Thymus (tissue), 11 donors: ENCODE results near the gene ATF3. TPM values are rescaled to one million over a fixed set of nuclear protein-coding genes. Genes with fewer than 3 reads are reported as not detected.

Experiments used
- DNase-seq, 9 donors: peaks; one replicate each; pipeline ENCODE4 v3.0.0-alpha.2; 2013; ENCODE audit warnings: low spot score in 9 of 9, low read depth in 6 of 9, missing footprints in 1 of 9
- H3K27ac ChIP-seq, 2 donors: one replicate each; pipeline ENCODE4 v1.5.1; 2013; ENCODE audit warnings: control low read depth in 1 of 2, low read depth in 1 of 2, low read length in 1 of 2, mild to moderate bottlenecking in 1 of 2, moderate library complexity in 1 of 2
- H3K27me3 ChIP-seq, 2 donors: one replicate each; pipeline ENCODE4 v1.5.1; 2013; ENCODE audit warnings: low read length in 1 of 2; ENCODE audit not compliant: control insufficient read depth in 2 of 2, insufficient read depth in 1 of 2
- H3K36me3 ChIP-seq, 2 donors: one replicate each; pipeline ENCODE4 v1.5.1; 2013; ENCODE audit warnings: low read length in 1 of 2, mild to moderate bottlenecking in 1 of 2, moderate library complexity in 1 of 2; ENCODE audit not compliant: control insufficient read depth in 2 of 2, insufficient read depth in 2 of 2
- H3K4me1 ChIP-seq, 2 donors: one replicate each; pipeline ENCODE4 v1.5.1; 2013; ENCODE audit warnings: low read length in 2 of 2; ENCODE audit not compliant: control insufficient read depth in 2 of 2, insufficient read depth in 2 of 2
- H3K4me3 ChIP-seq, 2 donors: one replicate each; pipeline ENCODE4 v1.5.1; 2013; ENCODE audit warnings: low read length in 2 of 2, control low read depth in 1 of 2, mild to moderate bottlenecking in 1 of 2
- H3K9me3 ChIP-seq, 2 donors: one replicate each; pipeline ENCODE4 v1.5.1; 2013; ENCODE audit warnings: low read length in 1 of 2, mild to moderate bottlenecking in 1 of 2; ENCODE audit not compliant: control insufficient read depth in 2 of 2, insufficient read depth in 1 of 2
- WGBS: extraction: QIAGEN DNeasy Blood & Tissue Kit; methylation state at CpG from one replicate; pipeline ENCODE4 v1.1.7; 2013; 5-methylcytosine and 5-hydroxymethylcytosine counted together
- polyA plus RNA-seq: library from polyadenylated mRNA; stranded (reverse); fragments of 200-250 nt; gene quantifications from one replicate; pipeline ENCODE4 v1.2.3, GENCODE V29; 2013
- total RNA-seq: library from RNA; stranded (reverse); fragments of 120-200 nt; gene quantifications from one replicate; pipeline ENCODE4 v1.2.4, GENCODE V29; 2013
- donor health status: healthy.

The ATF3 gene
- total and polyA plus RNA-seq, 2 donors: 4.4 to 34.6 TPM

DNA sequence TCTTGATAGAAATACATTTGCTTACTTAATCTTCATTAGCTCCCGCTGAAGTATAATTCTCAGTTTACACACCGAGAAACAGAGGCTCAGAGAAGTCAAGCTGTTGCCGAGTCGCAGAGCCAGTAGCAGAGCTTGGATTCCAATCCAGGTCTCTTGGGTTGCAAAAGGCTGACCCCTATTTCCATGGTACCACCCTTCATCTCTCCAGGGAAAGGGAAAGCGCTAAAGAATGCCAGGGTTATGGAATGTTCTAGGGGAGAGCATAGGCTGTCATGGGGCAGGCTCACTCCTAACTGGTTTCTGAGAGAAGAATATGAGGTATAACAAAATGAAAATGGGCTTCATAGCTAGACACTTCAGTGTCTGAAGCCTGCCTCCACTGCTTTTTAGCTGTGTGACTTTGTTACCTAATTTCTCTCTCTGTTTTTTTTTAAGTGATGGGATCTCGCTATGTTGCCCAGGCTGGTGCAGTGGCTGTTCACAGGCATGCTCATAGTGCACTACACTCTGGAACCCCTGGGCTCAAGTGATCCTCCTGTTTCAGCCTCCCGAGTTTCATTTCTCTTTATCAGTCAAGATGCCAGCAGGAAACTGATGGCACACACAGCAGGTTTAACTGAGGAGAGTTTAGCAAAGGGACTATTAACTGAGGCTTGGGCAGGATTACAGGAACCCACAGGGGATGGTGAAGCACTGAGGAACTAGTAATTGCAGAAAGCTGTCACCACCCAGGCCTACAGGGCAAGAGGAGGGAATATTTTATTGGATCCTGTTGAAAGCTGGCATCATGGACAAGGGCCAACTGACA, 25.5 kb upstream of the ATF3 start:
- Histone ChIP-seq H3K9me3 (no peaks in the 10 kb centered on the region), H3K36me3 (no peaks in the 10 kb centered on the region), H3K27ac (no peak overlapping the region), H3K4me1 (no peaks in the 10 kb centered on the region), H3K27me3 (peaks cover 0 to 6% of the 10 kb centered on the region in 2 donors), H3K4me3 (no peak overlapping the region)
- no peak for DNase-seq
- WGBS: 98% methylated on average over 7 of the region's 7 CpGs

DNA sequence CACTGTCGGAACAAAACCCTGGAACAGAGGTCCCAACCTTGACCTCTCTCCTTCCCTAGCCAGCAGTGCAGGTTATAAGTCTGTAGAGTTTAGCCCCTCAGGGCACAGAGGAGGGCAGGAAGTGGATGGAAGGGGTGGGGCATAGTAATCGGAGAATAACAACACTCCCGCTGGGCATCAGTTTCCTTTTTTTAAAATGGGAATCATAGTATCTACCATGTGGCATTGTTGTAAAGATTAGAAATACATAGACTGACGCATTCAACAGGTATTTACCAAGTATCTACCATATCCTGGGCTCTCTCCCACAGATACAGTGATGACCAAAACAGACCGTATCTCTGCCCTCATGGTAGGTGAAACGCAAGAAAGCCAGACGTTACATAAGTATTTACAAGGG, 24.9 kb upstream of the ATF3 start:
- no peak overlapping the region for H3K4me3 ChIP-seq
- H3K9me3 ChIP-seq: no peaks in the 10 kb centered on the region
- no peak for DNase-seq
- no peaks in the 10 kb centered on the region for H3K36me3 ChIP-seq
- H3K27ac ChIP-seq: no peak overlapping the region
- WGBS: 95% methylated on average over 7 of the region's 7 CpGs
- peaks cover 0 to 7% of the 10 kb centered on the region in 2 donors for H3K27me3 ChIP-seq
- H3K4me1 ChIP-seq: no peaks in the 10 kb centered on the region

DNA sequence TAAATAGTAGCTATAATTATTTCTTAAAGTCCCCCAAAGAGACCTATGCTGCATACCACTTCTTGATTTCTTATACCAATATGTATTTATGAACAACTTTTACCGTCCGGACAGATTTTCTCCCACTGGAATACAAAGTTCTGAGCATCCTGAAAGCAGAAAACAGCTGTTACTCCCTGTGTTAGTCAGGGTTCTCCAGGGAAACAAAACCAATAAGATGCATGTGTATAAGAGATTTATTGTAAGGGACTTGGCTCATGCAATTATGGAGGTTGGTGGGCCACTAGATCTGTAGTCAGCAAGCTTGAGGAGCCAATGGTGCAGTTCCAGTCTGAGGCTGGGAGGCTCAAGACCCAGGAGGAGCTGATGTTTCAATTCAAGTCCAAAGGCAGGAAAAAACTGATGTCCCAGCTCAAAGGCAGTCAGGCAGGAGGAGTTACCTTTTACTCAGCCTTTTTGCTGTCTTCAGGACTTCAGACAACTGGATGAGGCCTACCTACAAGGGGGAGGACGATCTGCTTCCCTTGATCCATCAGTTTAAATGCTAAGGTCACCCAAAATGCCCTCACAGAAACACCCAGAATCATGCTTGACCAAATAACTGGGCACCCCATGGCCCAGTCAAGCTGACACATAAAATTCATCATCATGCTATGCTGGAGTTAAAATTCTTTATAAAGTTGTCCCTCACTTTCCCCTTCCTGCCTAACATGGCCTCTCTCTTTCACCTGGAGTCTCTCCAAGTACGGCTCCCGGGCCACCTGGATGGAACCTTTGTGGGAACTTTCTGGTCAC, 24.3 kb upstream of the ATF3 start:
- 96% methylated on average over 5 of the region's 5 CpGs for WGBS
- Histone ChIP-seq H3K4me1 (no peaks in the 10 kb centered on the region), H3K36me3 (no peaks in the 10 kb centered on the region), H3K27me3 (peaks cover 0 to 7% of the 10 kb centered on the region in 2 donors), H3K9me3 (no peaks in the 10 kb centered on the region), H3K4me3 (no peak overlapping the region), H3K27ac (no peak overlapping the region)
- no peak for DNase-seq

DNA sequence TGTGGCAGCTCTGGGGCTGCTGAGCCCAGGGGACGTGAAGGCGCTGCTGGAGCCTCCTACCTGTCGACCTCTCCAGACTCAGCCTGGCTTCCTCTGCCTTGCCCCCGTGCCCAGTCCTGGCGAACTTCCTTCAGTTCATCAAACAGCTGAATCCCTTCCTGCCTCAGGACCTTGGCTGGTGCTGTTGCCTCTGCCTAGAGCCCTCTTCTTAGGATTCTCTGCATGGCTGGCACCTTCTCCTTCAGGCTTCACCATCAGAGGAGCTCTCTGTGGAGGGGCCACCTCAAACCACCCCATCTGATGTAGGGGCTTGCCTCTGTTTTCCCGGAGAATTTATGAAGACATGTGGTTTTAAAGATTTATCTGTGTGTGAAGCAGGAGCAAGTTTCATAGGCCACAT, 23.4 kb upstream of the ATF3 start:
- no peak for DNase-seq
- H3K9me3 ChIP-seq: no peaks in the 10 kb centered on the region
- WGBS: 93% methylated on average over 6 of the region's 6 CpGs
- H3K27ac ChIP-seq: no peak overlapping the region
- H3K36me3 ChIP-seq: no peaks in the 10 kb centered on the region
- no peak overlapping the region for H3K4me3 ChIP-seq
- H3K27me3 ChIP-seq: peaks cover 0 to 7% of the 10 kb centered on the region in 2 donors
- no peaks in the 10 kb centered on the region for H3K4me1 ChIP-seq

DNA sequence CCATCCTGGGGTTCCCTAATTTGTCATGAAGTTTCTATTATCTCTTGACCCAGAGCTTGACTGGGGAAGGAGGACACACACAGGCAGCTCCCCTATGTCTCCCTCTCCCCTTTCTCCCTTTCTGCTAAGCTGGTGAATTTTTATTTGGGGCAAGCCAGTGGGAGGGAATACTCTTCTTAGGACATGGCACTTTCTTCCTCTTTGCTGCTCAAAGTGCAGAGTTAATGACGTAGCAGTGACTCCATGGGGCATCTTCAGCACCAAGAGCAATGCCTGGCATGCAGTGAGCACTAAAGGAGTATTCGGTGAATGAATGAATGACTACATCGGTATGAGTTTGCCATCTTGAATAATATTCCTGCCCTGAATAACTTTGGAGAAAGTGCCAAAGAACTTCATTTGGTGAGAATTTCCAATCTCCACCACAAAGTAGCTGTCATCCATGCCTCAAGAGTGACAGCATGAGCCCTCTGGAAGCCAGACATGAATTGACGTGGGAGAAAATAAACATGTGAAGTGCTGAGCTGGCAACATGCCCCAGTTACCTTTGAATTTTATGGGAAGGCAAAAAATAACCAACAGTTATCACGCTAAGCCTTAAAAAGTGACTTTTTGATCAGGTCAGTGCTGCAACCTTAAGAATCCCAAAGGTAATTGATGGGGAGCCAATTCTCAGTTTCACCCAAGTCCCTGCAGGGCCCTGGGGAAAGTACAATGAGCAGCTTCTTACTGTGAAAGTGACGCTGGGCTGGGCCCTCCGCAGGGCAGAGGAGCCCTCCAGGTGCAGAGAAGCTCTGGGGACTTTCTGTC, 22.1 kb upstream of the ATF3 start:
- 95% methylated on average over 7 of the region's 7 CpGs for WGBS
- Histone ChIP-seq H3K27ac (peak overlapping the region in 1 of 2 donors; percentile 15), H3K4me1 (no peaks in the 10 kb centered on the region), H3K27me3 (peaks cover 0 to 7% of the 10 kb centered on the region in 2 donors), H3K9me3 (no peaks in the 10 kb centered on the region), H3K4me3 (no peak overlapping the region), H3K36me3 (no peaks in the 10 kb centered on the region)
- no peak for DNase-seq

DNA sequence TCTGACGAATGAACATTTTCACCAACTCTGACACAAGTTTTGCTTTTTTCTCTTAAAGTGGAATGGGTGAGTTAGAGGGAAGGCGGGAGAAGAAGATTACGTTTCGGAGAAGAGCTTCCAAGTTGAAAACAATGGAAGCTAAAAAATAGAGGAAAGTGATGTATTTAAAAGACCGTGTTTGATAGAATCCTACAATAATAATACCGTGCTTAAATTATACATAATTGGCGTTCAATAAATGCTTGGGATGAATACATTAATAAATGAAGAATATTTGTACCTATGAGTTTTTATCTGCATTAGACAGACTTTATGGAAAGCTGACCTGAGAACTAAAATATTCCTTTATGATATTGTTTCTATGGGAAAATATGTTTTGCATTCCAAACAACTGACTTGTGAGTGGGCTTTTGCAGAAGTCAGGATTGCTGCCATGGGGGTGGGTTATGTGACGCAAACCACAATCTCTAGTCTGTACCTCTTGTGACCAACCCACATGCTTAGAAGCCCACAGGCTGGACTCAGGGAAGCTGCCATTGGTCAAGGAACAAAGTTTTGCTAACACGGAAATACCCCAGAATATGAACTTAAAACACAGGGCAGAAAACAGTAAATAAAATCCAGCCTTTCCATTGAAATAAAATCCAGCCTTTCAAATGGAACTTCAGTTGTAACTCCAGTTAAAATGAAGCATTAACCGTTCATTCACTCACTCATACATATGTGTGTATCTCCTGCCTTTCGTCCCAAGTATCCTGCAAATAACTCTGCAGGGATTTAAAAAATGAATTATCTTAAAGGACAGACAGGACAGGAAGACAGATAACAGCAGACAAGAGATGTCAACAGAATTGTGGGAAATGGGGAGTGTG, 21.3 kb upstream of the ATF3 start:
- no peaks in the 10 kb centered on the region for H3K9me3 ChIP-seq
- DNase-seq: no peak
- no peak overlapping the region for H3K4me3 ChIP-seq
- 90% methylated on average over 11 of the region's 11 CpGs for WGBS
- peaks cover 0 to 7% of the 10 kb centered on the region in 2 donors for H3K27me3 ChIP-seq
- H3K4me1 ChIP-seq: no peaks in the 10 kb centered on the region
- no peak overlapping the region for H3K27ac ChIP-seq
- no peaks in the 10 kb centered on the region for H3K36me3 ChIP-seq

DNA sequence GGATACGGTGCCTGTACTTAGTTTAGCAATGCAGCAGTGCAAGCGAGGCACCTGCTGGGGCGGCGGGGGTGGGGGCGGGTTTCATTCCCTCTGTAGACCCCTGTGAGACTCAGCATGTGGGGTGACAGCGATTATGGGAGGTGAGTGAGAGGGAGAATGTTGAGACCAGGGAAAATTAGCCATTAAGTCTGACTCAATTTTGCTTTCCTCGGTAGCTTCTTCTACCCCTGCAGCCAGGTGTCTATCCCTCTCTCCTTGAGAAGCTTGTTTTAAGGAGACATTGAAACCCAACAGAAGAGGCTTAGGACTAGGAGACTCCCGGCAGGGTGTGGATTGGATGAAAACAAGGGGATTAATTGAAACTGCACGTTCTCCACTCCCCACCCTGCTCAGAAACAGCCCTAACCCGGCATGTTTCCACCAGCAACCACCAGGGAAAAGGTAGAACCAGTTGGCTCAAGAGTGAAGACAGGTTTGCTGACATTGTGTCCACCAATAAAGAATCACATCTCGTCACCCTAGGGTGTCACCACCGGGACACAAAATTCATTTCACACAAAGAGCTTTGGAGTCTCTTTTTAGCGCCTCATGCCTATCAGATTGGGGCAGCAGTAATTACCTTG, 20.6 kb upstream of the ATF3 start:
- Histone ChIP-seq H3K27me3 (peaks cover 0 to 7% of the 10 kb centered on the region in 2 donors), H3K27ac (no peak overlapping the region), H3K36me3 (no peaks in the 10 kb centered on the region), H3K9me3 (no peaks in the 10 kb centered on the region), H3K4me3 (no peak overlapping the region), H3K4me1 (no peaks in the 10 kb centered on the region)
- DNase-seq: no peak
- WGBS: 81% methylated on average over 13 of the region's 13 CpGs

DNA sequence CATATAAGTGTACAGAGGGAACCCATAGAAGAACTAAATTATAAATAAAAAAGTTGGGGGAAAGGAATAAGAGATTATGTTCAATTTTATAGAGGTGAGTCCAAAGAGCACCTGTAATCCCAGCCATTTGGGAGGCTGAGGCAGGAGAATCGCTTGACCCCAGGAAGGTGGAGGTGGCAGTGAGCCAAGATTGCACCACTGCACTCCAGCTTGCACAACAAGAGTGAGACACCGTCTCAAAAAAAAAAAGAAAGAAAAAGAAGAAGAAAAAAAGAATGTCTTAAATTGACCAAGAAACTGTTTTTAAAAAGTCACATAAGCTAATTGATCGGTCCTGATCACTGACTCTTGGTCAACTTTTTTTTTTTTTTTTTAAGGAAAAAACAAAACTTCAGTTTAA, 19.1 kb upstream of the ATF3 start:
- no peak overlapping the region for H3K4me3 ChIP-seq
- DNase-seq: no peak
- no peaks in the 10 kb centered on the region for H3K9me3 ChIP-seq
- 95% methylated on average over 3 of the region's 3 CpGs for WGBS
- peaks cover 0 to 7% of the 10 kb centered on the region in 2 donors for H3K27me3 ChIP-seq
- no peak overlapping the region for H3K27ac ChIP-seq
- H3K4me1 ChIP-seq: no peaks in the 10 kb centered on the region
- H3K36me3 ChIP-seq: no peaks in the 10 kb centered on the region
